Tibial artery (tissue), 4 donors: ENCODE data around the gene PLSCR3.

Source experiments
- DNase-seq, 2 donors: peaks; one replicate each; pipeline ENCODE4 v3.0.0-alpha.2; 2019
- H3K27ac ChIP-seq, 2 donors: fragments of 200-600 bp; sonication (generic) in 1 of 2; 1 replicate in 1 of 2; 2 replicates in 1 of 2; pipeline ENCODE4 v1.5.1; 2018 to 2019; ENCODE audit warnings: mild to moderate bottlenecking in 1 of 2
- H3K27me3 ChIP-seq, 2 donors: fragments of 200-600 bp; sonication (generic) in 1 of 2; one replicate each; pipeline versions ENCODE4 v1.5.1 to v1.6.0; 2016 to 2019
- H3K36me3 ChIP-seq, 3 donors: fragments of 200-600 bp; sonication (generic) in 2 of 3; one replicate each; pipeline ENCODE4 v1.5.1; 2016 to 2019; ENCODE audit warnings: mild to moderate bottlenecking in 2 of 3
- H3K4me1 ChIP-seq, 4 donors: fragments of 200-600 bp; sonication (generic) in 2 of 4; 1 replicate in 3 of 4; 2 replicates in 1 of 4; pipeline ENCODE4 v1.5.1; 2016 to 2019
- H3K4me3 ChIP-seq, 2 donors: fragments of 200-600 bp; sonication (generic) in 1 of 2; 1 replicate in 1 of 2; 2 replicates in 1 of 2; pipeline ENCODE4 v1.5.1; 2018 to 2019; ENCODE audit warnings: mild to moderate bottlenecking in 2 of 2
- H3K9me3 ChIP-seq, 3 donors: fragments of 200-600 bp; sonication (generic) in 1 of 3; one replicate each; pipeline ENCODE4 v1.5.1; 2016 to 2019
- intact Hi-C: fragments of 100-400 bp; cut with DNase I; formaldehyde crosslinking; loops from one replicate; pipeline ENCODE4 v1.15.0; 2023; ENCODE audit warnings: low total_unique reads
- TF ChIP-seq, protein P1 (sequence below), 2 experiments: fragments of 200-600 bp in 1 of 2; fragments of 450-650 bp in 1 of 2; IDR thresholded peaks; one replicate each; pipeline ENCODE4 v1.5.1; 2017 to 2019; ENCODE audit warnings: antibody characterized with exemption in 2 of 2, mild to moderate bottlenecking in 1 of 2, moderate library complexity in 1 of 2

Gene PLSCR3

GRCh38 chr17:7394452-7395191, at the start of gene PLSCR3:
Gene PLSCR3, minus strand, starts transcription at chr17:7394525. Its CDS starts 415 bp downstream, at chr17:7394110.
- intact Hi-C loops = no loop called here
- Histone ChIP-seq H3K4me1 (peaks cover 0 to 26% (median 16%) of the 10 kb centered on the region in 4 donors), H3K27me3 (no peaks in the 10 kb centered on the region), H3K36me3 (peaks cover 0 to 21% (median 15%) of the 10 kb centered on the region in 3 donors), H3K9me3 (no peaks in the 10 kb centered on the region), H3K4me3 (peak within 1 kb of the TSS; percentile 62 to 73), H3K27ac (peak within 1 kb of the TSS; percentile 88 to 90)
- TF ChIP-seq, protein P1, sequence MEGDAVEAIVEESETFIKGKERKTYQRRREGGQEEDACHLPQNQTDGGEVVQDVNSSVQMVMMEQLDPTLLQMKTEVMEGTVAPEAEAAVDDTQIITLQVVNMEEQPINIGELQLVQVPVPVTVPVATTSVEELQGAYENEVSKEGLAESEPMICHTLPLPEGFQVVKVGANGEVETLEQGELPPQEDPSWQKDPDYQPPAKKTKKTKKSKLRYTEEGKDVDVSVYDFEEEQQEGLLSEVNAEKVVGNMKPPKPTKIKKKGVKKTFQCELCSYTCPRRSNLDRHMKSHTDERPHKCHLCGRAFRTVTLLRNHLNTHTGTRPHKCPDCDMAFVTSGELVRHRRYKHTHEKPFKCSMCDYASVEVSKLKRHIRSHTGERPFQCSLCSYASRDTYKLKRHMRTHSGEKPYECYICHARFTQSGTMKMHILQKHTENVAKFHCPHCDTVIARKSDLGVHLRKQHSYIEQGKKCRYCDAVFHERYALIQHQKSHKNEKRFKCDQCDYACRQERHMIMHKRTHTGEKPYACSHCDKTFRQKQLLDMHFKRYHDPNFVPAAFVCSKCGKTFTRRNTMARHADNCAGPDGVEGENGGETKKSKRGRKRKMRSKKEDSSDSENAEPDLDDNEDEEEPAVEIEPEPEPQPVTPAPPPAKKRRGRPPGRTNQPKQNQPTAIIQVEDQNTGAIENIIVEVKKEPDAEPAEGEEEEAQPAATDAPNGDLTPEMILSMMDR (IDR thresholded peaks at IDR 0.05) = peak; percentile 27 to 51
- peak; percentile 87 to 94 for DNase-seq

- Histone ChIP-seq H3K4me1 (peaks cover 5 to 49% (median 37%) of the 10 kb centered on the region in 4 donors), H3K9me3 (no peaks in the 10 kb centered on the region), H3K4me3 (no peak overlapping the region), H3K36me3 (no peaks in the 10 kb centered on the region), H3K27ac (no peak overlapping the region), H3K27me3 (peaks cover 5 to 60% of the 10 kb centered on the region in 2 donors)
- no peak for DNase-seq
- TF ChIP-seq, protein P1 (IDR thresholded peaks at IDR 0.05) = no peak
- intact Hi-C loops = no loop called here
Observed at GRCh38 chr17:7443499-7444485, 49.5 kb upstream of the PLSCR3 start.

DNA sequence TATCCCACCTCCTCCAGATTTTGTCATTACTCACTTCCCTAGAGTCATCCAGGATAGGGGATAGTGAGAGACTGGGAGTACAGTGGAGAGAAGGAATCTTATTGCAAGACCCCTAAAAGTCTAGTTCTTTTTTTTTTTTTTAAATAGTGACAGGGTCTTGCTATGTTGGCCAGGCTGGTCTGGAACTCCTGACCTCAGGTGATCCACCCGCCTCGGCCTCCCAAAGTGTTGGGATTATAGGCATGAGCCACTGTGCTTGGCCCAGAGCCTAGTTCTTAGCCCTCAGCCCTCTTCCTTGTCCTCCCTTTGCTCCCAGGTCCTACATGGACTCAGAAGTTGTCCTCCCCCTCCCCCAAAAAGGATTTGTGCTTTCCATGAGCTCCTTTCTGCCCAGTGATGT, 47.8 kb upstream of the PLSCR3 start:
- Histone ChIP-seq H3K4me3 (no peak overlapping the region), H3K9me3 (no peaks in the 10 kb centered on the region), H3K27ac (no peak overlapping the region), H3K4me1 (peaks cover 5 to 62% (median 47%) of the 10 kb centered on the region in 4 donors), H3K27me3 (peaks cover 5 to 61% of the 10 kb centered on the region in 2 donors), H3K36me3 (no peaks in the 10 kb centered on the region)
- no peak for DNase-seq
- TF ChIP-seq, protein P1 (IDR thresholded peaks at IDR 0.05) = no peak
- intact Hi-C loops = no loop called here

- Histone ChIP-seq H3K27ac (no peak overlapping the region), H3K9me3 (no peaks in the 10 kb centered on the region), H3K4me1 (peaks cover 5 to 64% (median 52%) of the 10 kb centered on the region in 4 donors), H3K4me3 (no peak overlapping the region), H3K27me3 (peaks cover 5 to 53% of the 10 kb centered on the region in 2 donors), H3K36me3 (no peaks in the 10 kb centered on the region)
- intact Hi-C loops = no loop called here
- TF ChIP-seq, protein P1 (IDR thresholded peaks at IDR 0.05) = no peak
- no peak for DNase-seq
Observed at GRCh38 chr17:7441266-7441665, 46.9 kb upstream of the PLSCR3 start.

DNA sequence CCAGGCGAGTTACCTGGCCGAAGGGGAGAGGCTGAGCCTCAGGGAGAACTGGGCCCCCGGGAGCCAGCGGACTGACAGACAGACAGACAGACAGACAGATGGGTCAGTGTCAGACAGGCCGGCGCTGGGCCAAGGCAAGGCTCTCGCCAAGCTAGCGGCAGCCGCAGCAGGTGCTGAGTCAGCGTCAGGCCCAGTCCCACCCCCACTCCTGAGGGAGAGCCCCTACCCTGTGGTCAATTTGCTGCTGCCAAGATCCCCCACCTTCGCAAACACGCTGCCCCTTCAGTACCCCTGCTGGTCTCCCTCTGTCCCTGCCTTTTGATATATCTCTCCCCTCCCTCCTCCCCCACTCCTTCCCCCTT, 46.5 kb upstream of the PLSCR3 start:
- Histone ChIP-seq H3K4me1 (peaks cover 5 to 67% (median 55%) of the 10 kb centered on the region in 4 donors), H3K27me3 (peaks cover 5 to 50% of the 10 kb centered on the region in 2 donors)

More for the DNA sequence above, 46.5 kb upstream of the PLSCR3 start:
- no peaks in the 10 kb centered on the region for H3K36me3 ChIP-seq
- intact Hi-C loops = no loop called here
- DNase-seq = no peak
- TF ChIP-seq, protein P1 (IDR thresholded peaks at IDR 0.05) = no peak
- peak overlapping the region in 1 of 2 donors; percentile 29 for H3K4me3 ChIP-seq
- H3K27ac ChIP-seq = no peak overlapping the region
- H3K9me3 ChIP-seq = no peaks in the 10 kb centered on the region
